ENCODE results near the gene DEAF1.

- TF ChIP-seq TAF1 (IDR thresholded peaks at IDR 0.05; ENCODE audit: borderline replicate concordance, insufficient read depth, low read length) (no peak), POLR2AphosphoS5 (IDR thresholded peaks at IDR 0.05; ENCODE audit: low read depth, low read length) (no peak), REST (IDR thresholded peaks at IDR 0.05; ENCODE audit: insufficient read depth in 1 of 2, low read depth in 2 of 2, low read length in 2 of 2) (no peak)
Observed at GRCh38 chr11:635945-636510, 59.0 kb downstream of the DEAF1 start.

Measured in PFSK-1 (cell line).